Peyer's patch (tissue), 4 donors: ENCODE measurements around the gene HBEGF. TPM values are rescaled to one million over a fixed set of nuclear protein-coding genes. Genes with fewer than 3 reads are reported as not detected.

Experiments
- DNase-seq, 3 donors: peaks; one replicate each; pipeline ENCODE4 v3.0.0-alpha.2; 2017 to 2019
- H3K27ac ChIP-seq, 4 donors: fragments of 200-600 bp; sonication (generic); one replicate each; pipeline ENCODE4 v1.5.1; 2016 to 2019
- H3K27me3 ChIP-seq, 2 donors: fragments of 200-600 bp; sonication (generic); one replicate each; pipeline ENCODE4 v1.5.1; 2019
- H3K36me3 ChIP-seq, 3 donors: fragments of 200-600 bp; sonication (generic); one replicate each; pipeline ENCODE4 v1.5.1; 2016 to 2019
- H3K4me1 ChIP-seq, 4 donors: fragments of 200-600 bp; sonication (generic); one replicate each; pipeline ENCODE4 v1.5.1; 2016 to 2019
- H3K4me3 ChIP-seq, 4 donors: fragments of 200-600 bp; sonication (generic); 1 replicate in 3 of 4; 2 replicates in 1 of 4; pipeline ENCODE4 v1.5.1; 2016 to 2019; ENCODE audit warnings: mild to moderate bottlenecking in 1 of 4
- H3K9me3 ChIP-seq, 4 donors: fragments of 200-600 bp; sonication (generic); one replicate each; pipeline ENCODE4 v1.5.1; 2016 to 2019; ENCODE audit warnings: mild to moderate bottlenecking in 1 of 4
- POLR2A ChIP-seq, 2 donors: fragments of 450-650 bp; IDR thresholded peaks; one replicate each; pipeline ENCODE4 v1.5.1; 2017; ENCODE audit warnings: antibody characterized with exemption in 2 of 2, mild to moderate bottlenecking in 2 of 2, moderate library complexity in 2 of 2
- total RNA-seq, 4 donors: library from RNA; depleted of rRNA; stranded (reverse); fragments of >200 nt; gene quantifications; one replicate each; pipeline ENCODE4 v1.1.0, GENCODE V29; 2016
- TF ChIP-seq, protein P1 (sequence below), 6 experiments: fragments of 450-650 bp in 4 of 6; fragments of 200-600 bp in 2 of 6; sonication (generic) in 1 of 6; IDR thresholded peaks; one replicate each; pipeline ENCODE4 v1.5.1; 2017 to 2019; ENCODE audit warnings: antibody characterized with exemption in 6 of 6, mild to moderate bottlenecking in 3 of 6, moderate library complexity in 1 of 6

HBEGF gene
- total RNA-seq, 4 donors from 2014 or later = 4.1 to 41.0 (median 10.1) TPM

DNA sequence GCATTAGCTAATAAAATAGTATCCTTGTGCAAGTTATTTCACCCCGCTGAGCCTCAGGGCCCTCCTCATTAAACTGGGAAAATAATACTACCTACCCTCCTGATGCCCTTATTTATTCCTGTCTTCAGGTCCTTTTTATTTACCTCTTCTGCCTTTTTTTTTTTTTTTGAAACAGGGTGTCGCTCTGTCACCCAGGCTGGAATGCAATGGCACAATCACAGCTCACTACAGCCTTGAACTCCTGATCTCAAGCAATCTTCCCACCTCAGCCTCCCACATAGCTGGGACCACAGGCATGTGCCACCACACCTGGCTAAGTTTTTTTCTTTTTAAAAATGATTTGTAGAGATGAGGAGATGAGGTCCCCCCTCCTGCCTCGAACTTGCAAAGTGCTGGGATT is 20.9 kb downstream of the HBEGF start:
- no peak overlapping the region for H3K4me3 ChIP-seq
- H3K9me3 ChIP-seq = no peaks in the 10 kb centered on the region
- no peak for TF ChIP-seq POLR2A (IDR thresholded peaks at IDR 0.05)
- TF ChIP-seq, protein P1, sequence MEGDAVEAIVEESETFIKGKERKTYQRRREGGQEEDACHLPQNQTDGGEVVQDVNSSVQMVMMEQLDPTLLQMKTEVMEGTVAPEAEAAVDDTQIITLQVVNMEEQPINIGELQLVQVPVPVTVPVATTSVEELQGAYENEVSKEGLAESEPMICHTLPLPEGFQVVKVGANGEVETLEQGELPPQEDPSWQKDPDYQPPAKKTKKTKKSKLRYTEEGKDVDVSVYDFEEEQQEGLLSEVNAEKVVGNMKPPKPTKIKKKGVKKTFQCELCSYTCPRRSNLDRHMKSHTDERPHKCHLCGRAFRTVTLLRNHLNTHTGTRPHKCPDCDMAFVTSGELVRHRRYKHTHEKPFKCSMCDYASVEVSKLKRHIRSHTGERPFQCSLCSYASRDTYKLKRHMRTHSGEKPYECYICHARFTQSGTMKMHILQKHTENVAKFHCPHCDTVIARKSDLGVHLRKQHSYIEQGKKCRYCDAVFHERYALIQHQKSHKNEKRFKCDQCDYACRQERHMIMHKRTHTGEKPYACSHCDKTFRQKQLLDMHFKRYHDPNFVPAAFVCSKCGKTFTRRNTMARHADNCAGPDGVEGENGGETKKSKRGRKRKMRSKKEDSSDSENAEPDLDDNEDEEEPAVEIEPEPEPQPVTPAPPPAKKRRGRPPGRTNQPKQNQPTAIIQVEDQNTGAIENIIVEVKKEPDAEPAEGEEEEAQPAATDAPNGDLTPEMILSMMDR (IDR thresholded peaks at IDR 0.05) = no peak
- no peak overlapping the region for H3K27ac ChIP-seq
- DNase-seq = peak in 1 of 3 donors; percentile 9
- H3K36me3 ChIP-seq = no peaks in the 10 kb centered on the region
- H3K4me1 ChIP-seq = peaks cover 0 to 5% (median 0%) of the 10 kb centered on the region in 4 donors
- H3K27me3 ChIP-seq = no peaks in the 10 kb centered on the region

DNA sequence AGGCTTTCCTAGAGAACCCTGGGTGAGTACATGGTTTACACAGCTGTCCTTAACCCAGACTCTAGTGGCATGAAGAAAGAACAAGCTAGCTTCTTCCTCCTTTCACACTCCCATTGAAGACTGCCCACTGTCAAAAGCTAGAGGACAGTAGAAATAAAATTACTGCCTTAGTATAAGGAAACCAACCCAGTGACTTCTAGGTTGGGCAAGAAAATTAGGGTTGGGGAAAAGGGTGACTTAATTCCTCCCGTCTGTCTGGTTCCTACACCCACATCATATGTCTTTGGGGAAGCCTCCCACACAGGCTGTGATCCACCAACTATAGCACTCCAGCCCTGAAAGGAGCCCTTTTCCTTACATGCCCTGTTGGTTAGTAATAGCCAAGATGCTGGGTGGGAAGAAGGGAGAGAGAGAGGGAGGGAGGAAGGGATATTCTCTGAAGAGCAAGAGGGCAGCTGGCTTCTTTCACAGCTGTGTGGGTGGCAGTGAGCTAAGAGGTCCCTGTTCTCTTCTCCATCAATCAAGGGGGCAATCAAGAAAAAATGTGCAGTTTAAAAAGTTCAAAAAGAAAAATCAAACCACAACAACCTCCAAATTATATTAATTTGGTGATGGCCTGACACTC is 21.7 kb downstream of the HBEGF start:
- Histone ChIP-seq H3K4me1 (peaks cover 0 to 5% (median 0%) of the 10 kb centered on the region in 4 donors), H3K4me3 (no peak overlapping the region), H3K36me3 (no peaks in the 10 kb centered on the region), H3K27me3 (no peaks in the 10 kb centered on the region), H3K9me3 (no peaks in the 10 kb centered on the region), H3K27ac (no peak overlapping the region)
- peak in 1 of 3 donors; percentile 27 for DNase-seq
- TF ChIP-seq, protein P1 (IDR thresholded peaks at IDR 0.05) = no peak
- no peak for TF ChIP-seq POLR2A (IDR thresholded peaks at IDR 0.05)

DNA sequence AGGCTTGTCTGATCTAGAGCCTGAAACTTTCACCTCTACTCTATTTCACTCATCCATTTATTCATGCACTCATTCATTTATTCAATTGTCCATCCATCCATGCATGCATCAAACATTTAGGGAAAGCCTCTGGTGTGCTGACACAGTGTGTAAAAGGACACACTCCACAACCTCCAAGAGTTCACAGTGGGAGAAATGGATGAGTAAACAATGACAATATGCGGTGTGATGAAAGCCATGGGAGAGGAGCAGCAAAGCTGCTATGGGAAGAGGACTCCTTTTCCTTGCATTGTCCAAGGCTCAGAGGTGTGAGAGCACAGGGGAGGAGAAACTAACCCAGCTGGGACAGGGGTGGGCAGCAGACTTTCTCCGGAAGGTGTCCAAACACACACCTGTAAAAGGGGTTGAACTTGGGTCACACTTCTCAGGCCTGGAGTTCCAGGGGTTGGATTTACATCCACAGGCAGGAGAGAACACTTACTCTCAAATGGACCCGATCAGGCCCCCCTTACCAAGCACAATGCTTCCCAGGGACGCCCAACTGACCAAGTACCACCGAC is 22.3 kb downstream of the HBEGF start:
- no peak for TF ChIP-seq POLR2A (IDR thresholded peaks at IDR 0.05)
- TF ChIP-seq, protein P1 (IDR thresholded peaks at IDR 0.05) = no peak
- peak overlapping the region in 1 of 4 donors; percentile 68 for H3K27ac ChIP-seq
- DNase-seq = peak in 1 of 3 donors; percentile 8
- H3K4me3 ChIP-seq = no peak overlapping the region
- H3K27me3 ChIP-seq = no peaks in the 10 kb centered on the region
- H3K9me3 ChIP-seq = no peaks in the 10 kb centered on the region
- peaks cover 0 to 5% (median 0%) of the 10 kb centered on the region in 4 donors for H3K4me1 ChIP-seq
- H3K36me3 ChIP-seq = no peaks in the 10 kb centered on the region

DNA sequence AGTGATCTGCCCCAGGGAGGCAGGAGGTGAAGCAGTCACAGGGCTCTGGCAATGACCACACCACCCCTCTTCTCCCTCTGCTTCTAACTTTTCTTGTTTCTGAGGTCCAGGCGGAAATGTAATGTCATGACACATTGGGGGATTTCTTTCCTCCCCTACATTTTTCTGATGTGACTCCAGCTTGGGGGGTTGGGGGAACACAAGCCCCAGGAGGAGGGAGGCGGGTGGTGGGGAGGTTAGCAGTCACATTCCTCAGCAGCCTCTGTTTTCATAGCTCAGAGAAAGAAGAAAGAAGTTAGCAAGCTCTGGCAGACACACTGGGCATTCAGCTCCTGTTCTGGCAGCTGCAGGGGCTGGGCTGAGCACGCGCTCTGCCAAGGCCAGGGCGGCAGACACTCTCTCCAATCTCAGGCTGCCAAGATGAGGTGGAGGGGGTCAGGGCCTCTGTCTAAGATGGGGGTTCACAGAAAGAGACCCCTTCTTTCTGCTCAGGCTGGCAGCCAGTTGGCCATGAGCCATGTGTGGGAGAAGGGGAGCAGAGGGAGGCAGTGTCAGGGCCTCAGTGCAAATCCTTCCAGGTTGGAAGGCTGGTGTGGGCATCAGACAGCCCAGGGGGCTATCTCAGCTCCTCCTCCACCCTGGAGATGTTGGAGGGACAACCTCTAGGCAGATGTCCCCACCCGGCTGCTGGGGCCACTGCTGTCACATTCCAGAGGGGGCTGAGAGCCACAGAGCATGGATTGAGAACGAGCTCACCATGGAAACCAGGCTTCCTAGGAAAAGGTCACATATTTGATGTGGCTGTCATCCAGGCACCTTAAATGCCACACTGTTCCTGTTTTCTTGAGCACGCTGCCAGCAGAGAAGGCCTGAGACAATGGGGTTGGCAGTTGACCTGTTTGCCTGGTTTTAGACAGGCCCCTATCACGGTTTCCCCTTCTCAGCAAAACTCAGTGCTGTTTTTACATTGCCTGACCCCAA is 23.4 kb downstream of the HBEGF start:
- Histone ChIP-seq H3K4me1 (peaks cover 0 to 5% (median 0%) of the 10 kb centered on the region in 4 donors), H3K36me3 (no peaks in the 10 kb centered on the region), H3K27me3 (no peaks in the 10 kb centered on the region), H3K27ac (peak overlapping the region in 2 of 4 donors; percentile 21 to 68), H3K4me3 (no peak overlapping the region), H3K9me3 (no peaks in the 10 kb centered on the region)
- DNase-seq = peak in 1 of 3 donors; percentile 36
- no peak for TF ChIP-seq POLR2A (IDR thresholded peaks at IDR 0.05)
- TF ChIP-seq, protein P1 (IDR thresholded peaks at IDR 0.05) = no peak

DNA sequence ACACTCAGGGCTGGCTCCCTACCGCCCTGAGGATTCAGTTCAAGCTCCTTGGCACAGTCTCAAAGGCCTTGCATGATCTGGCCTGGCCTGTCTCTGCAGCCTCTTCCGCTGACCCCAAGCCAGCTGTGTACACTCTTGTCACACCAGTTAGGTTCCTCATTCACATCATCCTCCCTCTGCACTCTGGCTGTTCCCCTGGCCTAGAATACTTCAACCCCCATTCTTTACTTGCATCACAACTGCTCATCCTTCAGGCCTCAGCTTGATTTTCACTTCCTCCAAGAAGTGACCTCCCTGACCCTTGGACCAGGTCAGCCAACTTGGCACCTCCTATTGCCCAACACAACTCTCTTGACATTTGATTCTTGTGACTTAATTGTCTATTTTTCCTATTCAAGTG is 24.6 kb downstream of the HBEGF start:
- Histone ChIP-seq H3K27ac (no peak overlapping the region), H3K4me1 (peaks cover 0 to 5% (median 0%) of the 10 kb centered on the region in 4 donors)
- DNase-seq = peak in 1 of 3 donors; percentile 68

More for the DNA sequence above, 24.6 kb downstream of the HBEGF start:
- TF ChIP-seq, protein P1 (IDR thresholded peaks at IDR 0.05) = no peak
- no peak for TF ChIP-seq POLR2A (IDR thresholded peaks at IDR 0.05)
- no peaks in the 10 kb centered on the region for H3K27me3 ChIP-seq
- no peaks in the 10 kb centered on the region for H3K9me3 ChIP-seq
- no peak overlapping the region for H3K4me3 ChIP-seq
- no peaks in the 10 kb centered on the region for H3K36me3 ChIP-seq
